Heart left ventricle (tissue), 16 donors: ENCODE measurements around the gene CTRB2. TPM values are rescaled to one million over a fixed set of nuclear protein-coding genes. Genes with fewer than 3 reads are reported as not detected.

ENCODE experiments used
- ATAC-seq, 4 donors: fragments of 200-7000 bp; cut with Tn5 transposase; one replicate each; pipeline ENCODE4 v1.9.1; 2020 to 2022; ENCODE audit warnings: moderate library complexity in 4 of 4, mild to moderate bottlenecking in 3 of 4, moderate number of reproducible peaks in 1 of 4
- DNase-seq, 5 donors: peaks; one replicate each; pipeline ENCODE4 v3.0.0-alpha.2; 2020
- H3K27ac ChIP-seq, 12 donors: fragments of 200-600 bp; sonication (generic) in 4 of 12; one replicate each; pipeline versions ENCODE4 v1.5.0 to v1.8.0; 2016 to 2022; ENCODE audit warnings: mild to moderate bottlenecking in 2 of 12
- H3K27me3 ChIP-seq, 9 donors: fragments of 200-600 bp; sonication (generic) in 2 of 9; one replicate each; pipeline versions ENCODE4 v1.5.1 to v1.8.0; 2016 to 2022; ENCODE audit warnings: mild to moderate bottlenecking in 3 of 9
- H3K36me3 ChIP-seq, 9 donors: fragments of 200-600 bp; sonication (generic) in 2 of 9; one replicate each; pipeline versions ENCODE4 v1.5.0 to v1.8.0; 2018 to 2022; ENCODE audit warnings: mild to moderate bottlenecking in 2 of 9
- H3K4me1 ChIP-seq, 12 donors: fragments of 200-600 bp; sonication (generic) in 4 of 12; one replicate each; pipeline versions ENCODE4 v1.5.0 to v1.8.0; 2016 to 2022; ENCODE audit warnings: mild to moderate bottlenecking in 3 of 12
- H3K4me3 ChIP-seq, 12 donors: fragments of 200-600 bp; sonication (generic) in 4 of 12; one replicate each; pipeline versions ENCODE4 v1.5.0 to v1.8.0; 2017 to 2022; ENCODE audit warnings: mild to moderate bottlenecking in 9 of 12, moderate library complexity in 4 of 12
- H3K9me3 ChIP-seq, 12 donors: fragments of 200-600 bp; sonication (generic) in 4 of 12; one replicate each; pipeline versions ENCODE4 v1.5.0 to v1.8.0; 2016 to 2022; ENCODE audit warnings: mild to moderate bottlenecking in 1 of 12
- POLR2A ChIP-seq, 2 donors: fragments of 450-650 bp; IDR thresholded peaks; one replicate each; pipeline ENCODE4 v1.6.1; 2017; ENCODE audit warnings: antibody characterized with exemption in 2 of 2, mild to moderate bottlenecking in 2 of 2, moderate library complexity in 2 of 2
- WGBS, 4 donors: extraction: QIAGEN DNeasy Blood & Tissue Kit in 2 of 4; methylation state at CpG; one replicate each; pipeline versions ENCODE4 v1.1.5 to v1.1.7; 2013 to 2018; 5-methylcytosine and 5-hydroxymethylcytosine counted together
- intact Hi-C, 10 donors: fragments of 100-400 bp; cut with DNase I; formaldehyde crosslinking; loops; one replicate each; pipeline versions ENCODE4 v1.11.1 to v1.14.2; 2022
- long read RNA-seq, 3 donors: library from polyadenylated mRNA; unstranded; transcript quantifications; one replicate each; pipeline ENCODE4 v2.0.0, GENCODE V29; 2020 to 2021
- polyA plus RNA-seq, 2 donors: library from polyadenylated mRNA; stranded (reverse); fragments of 200-250 nt; gene quantifications; one replicate each; pipeline ENCODE4 v1.2.3, GENCODE V29; 2013
- total RNA-seq, 9 donors: library from RNA; depleted of rRNA in 2 of 9; stranded (reverse); fragments of >200 nt in 2 of 9; fragmentation: NEBNext Ultra II Directional in 3 of 9; extraction: Animal tissue kit (Norgen Biotek cat#: 25700) in 3 of 9; gene quantifications; one replicate each; pipeline versions ENCODE4 v1.1.0 to v1.2.4, GENCODE V29; 2016 to 2023
- TF ChIP-seq, protein P1 (sequence below), 12 donors: fragments of 200-600 bp; sonication (generic) in 4 of 12; IDR thresholded peaks; one replicate each; pipeline versions ENCODE4 v1.5.0 to v1.8.0; 2018 to 2022; ENCODE audit warnings: antibody characterized with exemption in 12 of 12, mild to moderate bottlenecking in 5 of 12
- donor health status: ischemic (EF 13 %, LVEDD 7.1; RV severe dilation, severe dysfunction).
- donor health status: healthy with polysubstance abuse.
- donor health status: DM: no; HTN: yes; CAD: no.
- donor health status: DM: no; HTN: no; CAD: no.
- donor health status: ischemic (EF 25% LVEDD 6.9; RV normal size, moderate dysfunction).
- donor health status: ischemic (EF 25% LVEDD 5.7; RV mildly dilated, moderate dysfunction).
- donor health status: healthy.
- donor health status: DM: yes; HTN: yes; CAD: no.
- donor health status: ischemic (EF 35%, LVEDD 5.7; RV mildly dilated, moderate dysfunction).
- donor health status: nonischemic (EF 11% LVEDD 7.7; RV severe dilation, severe dysfunction).
- donor health status: DM: yes; HTN: yes; CAD: no.
- donor health status: PGD.
- donor health status: ischemic (EF 29% LVEDD 5.4; RV normal size, mild dysfunction).
- donor health status: nonischemic (EF 23%, LVEDD 6.1; RV moderate dilation, normal function).

CTRB2 gene
- 1 to 10 TPM in 4 of 9 donors, under 1 TPM in 1, not detected in 4; 0.98 to 3.7 (median 2.8) TPM for total RNA-seq
- under 1 TPM in 1 of 2 donors, not detected in 1; 0.51 TPM for polyA plus RNA-seq
- long read RNA-seq, donor 1 = 0 reads
- long read RNA-seq, donor 2 = 0 reads
- long read RNA-seq, donor 3 = 0 reads

DNA sequence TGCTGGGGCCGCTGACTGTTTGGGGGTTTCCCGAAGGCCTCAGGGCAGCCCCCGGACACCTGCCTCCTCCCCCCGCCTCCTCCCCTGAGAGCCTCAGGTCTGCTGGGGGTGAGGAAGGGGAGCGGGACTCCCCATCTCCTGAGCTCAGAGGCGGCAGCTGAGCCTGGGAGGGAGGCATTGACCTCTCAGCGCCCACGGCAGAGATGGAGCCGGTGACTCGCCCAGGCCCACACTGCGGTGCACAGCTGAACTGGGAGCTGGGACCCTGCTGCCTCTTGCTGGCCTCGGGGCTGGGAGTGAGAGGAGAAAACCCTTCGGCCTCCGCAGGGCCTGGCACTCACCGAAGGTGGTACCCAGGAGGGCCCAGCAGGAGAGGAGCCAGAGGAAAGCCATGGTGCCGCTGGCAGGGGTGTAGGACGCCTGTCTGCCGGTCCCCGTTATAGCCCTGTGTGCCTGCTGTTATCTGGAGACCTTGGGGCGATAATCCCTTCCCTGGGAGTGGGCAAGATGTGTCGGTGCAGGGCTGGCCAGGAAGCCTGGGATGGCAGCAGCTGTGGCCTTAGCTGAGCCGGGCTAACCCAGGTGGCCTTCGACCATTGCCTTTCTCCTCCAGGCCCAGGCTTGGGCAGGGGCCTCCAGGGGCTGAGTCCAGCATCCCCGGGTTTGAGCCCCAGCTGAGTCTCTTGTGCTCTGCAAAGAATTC, at the start of gene CTRB2:
Gene CTRB2, minus strand, starts transcription at position 413 of the 703 bp plus-strand sequence. Its CDS starts 20 bp downstream, at position 393.
- H3K9me3 ChIP-seq = no peaks in the 10 kb centered on the region
- no peaks in the 10 kb centered on the region for H3K4me1 ChIP-seq
- no peaks in the 10 kb centered on the region for H3K36me3 ChIP-seq
- WGBS, 4 donors = 82 to 84% (median 84%) methylated on average over 13 to 24 of the region's 24 CpGs
- intact Hi-C loops = loop anchor here in 9 of 10 donors (1.0 to 2.0 kb wide), 2 partner anchors 17 to 18 kb away; no protein-coding TSS in a partner anchor
- no peak within 1 kb of the TSS for H3K4me3 ChIP-seq
- no peaks in the 10 kb centered on the region for H3K27me3 ChIP-seq
- ATAC-seq (peak in 1 of 4 donors; percentile 7), DNase-seq (peak in 1 of 5 donors; percentile 58)
- H3K27ac ChIP-seq = no peak within 1 kb of the TSS
- TF ChIP-seq POLR2A (IDR thresholded peaks at IDR 0.05) = no peak
- TF ChIP-seq, protein P1, sequence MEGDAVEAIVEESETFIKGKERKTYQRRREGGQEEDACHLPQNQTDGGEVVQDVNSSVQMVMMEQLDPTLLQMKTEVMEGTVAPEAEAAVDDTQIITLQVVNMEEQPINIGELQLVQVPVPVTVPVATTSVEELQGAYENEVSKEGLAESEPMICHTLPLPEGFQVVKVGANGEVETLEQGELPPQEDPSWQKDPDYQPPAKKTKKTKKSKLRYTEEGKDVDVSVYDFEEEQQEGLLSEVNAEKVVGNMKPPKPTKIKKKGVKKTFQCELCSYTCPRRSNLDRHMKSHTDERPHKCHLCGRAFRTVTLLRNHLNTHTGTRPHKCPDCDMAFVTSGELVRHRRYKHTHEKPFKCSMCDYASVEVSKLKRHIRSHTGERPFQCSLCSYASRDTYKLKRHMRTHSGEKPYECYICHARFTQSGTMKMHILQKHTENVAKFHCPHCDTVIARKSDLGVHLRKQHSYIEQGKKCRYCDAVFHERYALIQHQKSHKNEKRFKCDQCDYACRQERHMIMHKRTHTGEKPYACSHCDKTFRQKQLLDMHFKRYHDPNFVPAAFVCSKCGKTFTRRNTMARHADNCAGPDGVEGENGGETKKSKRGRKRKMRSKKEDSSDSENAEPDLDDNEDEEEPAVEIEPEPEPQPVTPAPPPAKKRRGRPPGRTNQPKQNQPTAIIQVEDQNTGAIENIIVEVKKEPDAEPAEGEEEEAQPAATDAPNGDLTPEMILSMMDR (IDR thresholded peaks at IDR 0.05) = no peak

DNA sequence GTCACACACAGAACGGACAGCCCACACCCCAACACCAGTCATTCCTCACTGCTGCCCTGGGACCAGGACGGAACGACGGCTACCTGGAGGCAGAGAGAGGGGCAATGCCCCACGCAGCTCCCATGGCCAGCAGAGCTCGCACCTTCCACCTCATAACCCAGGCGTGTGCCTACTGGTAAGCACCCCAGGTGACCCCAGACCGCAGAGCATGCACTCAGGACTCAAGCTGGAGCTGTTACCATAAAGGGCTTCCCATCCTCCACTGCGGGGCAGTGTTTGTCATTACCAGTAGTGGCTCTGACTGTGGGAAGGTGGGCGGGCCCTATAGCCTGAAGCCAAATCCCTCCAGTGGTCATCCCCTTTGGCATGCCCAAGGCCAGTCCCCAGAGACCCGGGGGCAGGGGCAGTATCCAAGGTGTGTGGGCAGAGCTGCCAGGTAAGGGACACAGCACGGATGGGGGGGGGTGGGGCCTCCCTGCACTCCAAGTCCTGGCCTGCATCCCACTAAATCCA, 49.2 kb upstream of the CTRB2 start:
- peak in 3 of 5 donors; percentile 56 to 67 (median 64) for DNase-seq
- TF ChIP-seq, protein P1 (IDR thresholded peaks at IDR 0.05) = peak in 3 of 12 donors; percentile 34 to 45 (median 36)
- no peak for TF ChIP-seq POLR2A (IDR thresholded peaks at IDR 0.05)
- Histone ChIP-seq H3K27ac (peak overlapping the region; percentile 29 to 98 (median 84)), H3K4me3 (peak overlapping the region in 3 of 12 donors; percentile 1 to 16 (median 12)), H3K36me3 (no peaks in the 10 kb centered on the region), H3K27me3 (peaks cover 0 to 32% (median 0%) of the 10 kb centered on the region in 9 donors), H3K4me1 (peaks cover 30 to 93% (median 79%) of the 10 kb centered on the region in 12 donors), H3K9me3 (no peaks in the 10 kb centered on the region)
- intact Hi-C loops = loop anchor here in 2 of 10 donors (10.0 kb wide), 1 partner anchor 49 kb away; no protein-coding TSS in a partner anchor
- peak in 3 of 4 donors; percentile 13 to 43 (median 32) for ATAC-seq
- WGBS, 4 donors = 46 to 60% (median 55%) methylated on average over 10 to 12 of the region's 12 CpGs

DNA sequence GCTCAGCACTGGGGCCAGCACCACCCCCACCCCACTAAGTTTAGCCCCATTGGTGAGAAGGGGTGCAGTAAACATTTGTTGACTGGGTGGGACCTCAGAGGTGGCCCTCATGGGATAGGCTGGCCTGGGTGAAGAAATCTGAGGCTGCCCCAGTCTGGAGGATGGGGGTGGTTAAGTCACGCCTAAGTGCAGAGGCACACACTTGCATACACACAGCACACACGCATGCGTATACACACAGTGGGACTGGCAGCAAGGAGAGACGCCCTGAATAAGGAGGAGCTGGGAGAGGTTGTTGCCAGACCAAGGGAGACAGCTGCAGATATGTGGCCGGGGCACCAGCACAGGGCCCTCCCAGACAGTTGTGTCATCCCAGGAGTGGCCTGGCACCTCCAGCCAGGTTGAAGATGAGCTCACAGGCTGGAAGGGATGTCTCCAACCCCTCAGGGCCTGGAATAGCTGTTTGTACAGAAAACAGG, 47.4 kb upstream of the CTRB2 start:
- Histone ChIP-seq H3K9me3 (no peaks in the 10 kb centered on the region), H3K4me1 (peaks cover 34 to 94% (median 88%) of the 10 kb centered on the region in 12 donors), H3K27ac (peak overlapping the region in 11 of 12 donors; percentile 7 to 98 (median 86)), H3K4me3 (peak overlapping the region in 1 of 12 donors; percentile 30), H3K27me3 (peaks cover 0 to 49% (median 0%) of the 10 kb centered on the region in 9 donors), H3K36me3 (no peaks in the 10 kb centered on the region)
- no peak for TF ChIP-seq POLR2A (IDR thresholded peaks at IDR 0.05)
- TF ChIP-seq, protein P1 (IDR thresholded peaks at IDR 0.05) = no peak
- 31 to 48% (median 40%) methylated on average over 4 to 5 of the region's 5 CpGs for WGBS, 4 donors
- DNase-seq (peak in 3 of 5 donors; percentile 22 to 39 (median 33)), ATAC-seq (no peak)
- intact Hi-C loops = loop anchor here in 2 of 10 donors (10.0 kb wide), 1 partner anchor 50 kb away; no protein-coding TSS in a partner anchor
